ENCODE measurements around the gene ASB13.

ASB13 gene

GRCh38 chr10:5670662-5671375, 4.4 kb upstream of the ASB13 start:
- no peak for DNase-seq (ENCODE audit: low read depth)
- no peak for TF ChIP-seq CTCF (conservative IDR thresholded peaks at IDR 0.05; ENCODE audit: low read depth, low read length)
- H3K4me3 ChIP-seq (ENCODE audit: low read length): no peak overlapping the region

GRCh38 chr10:5669604-5670003, 3.2 kb upstream of the ASB13 start:
- DNase-seq (ENCODE audit: low read depth): no peak

DNA sequence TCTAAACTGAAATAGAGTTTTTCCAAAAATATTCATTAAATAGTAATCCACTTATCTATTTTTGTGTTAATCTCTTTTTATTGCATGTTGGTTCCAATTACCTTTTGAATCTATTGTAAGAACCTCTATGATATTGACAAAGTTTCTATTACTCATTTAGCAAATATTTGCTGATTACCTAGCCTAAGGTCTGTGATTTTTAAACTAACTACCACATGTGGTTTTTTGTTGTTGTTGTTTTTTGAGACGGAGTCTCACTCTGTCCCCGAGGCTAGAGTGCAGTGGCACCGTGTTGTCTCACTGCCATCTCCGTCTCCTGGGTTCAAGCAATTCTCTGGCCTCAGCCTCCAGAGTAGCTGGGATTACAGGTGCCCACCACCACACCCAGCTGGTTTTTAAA, 2.0 kb upstream of the ASB13 start:
- no peak overlapping the region for H3K4me3 ChIP-seq (ENCODE audit: low read length)
- TF ChIP-seq CTCF (conservative IDR thresholded peaks at IDR 0.05; ENCODE audit: low read depth, low read length): no peak
- DNase-seq (ENCODE audit: low read depth): no peak

More at GRCh38 chr10:5669604-5670003, 3.2 kb upstream of the ASB13 start:
- H3K4me3 ChIP-seq (ENCODE audit: low read length): no peak overlapping the region
- TF ChIP-seq CTCF (conservative IDR thresholded peaks at IDR 0.05; ENCODE audit: low read depth, low read length): no peak

DNA sequence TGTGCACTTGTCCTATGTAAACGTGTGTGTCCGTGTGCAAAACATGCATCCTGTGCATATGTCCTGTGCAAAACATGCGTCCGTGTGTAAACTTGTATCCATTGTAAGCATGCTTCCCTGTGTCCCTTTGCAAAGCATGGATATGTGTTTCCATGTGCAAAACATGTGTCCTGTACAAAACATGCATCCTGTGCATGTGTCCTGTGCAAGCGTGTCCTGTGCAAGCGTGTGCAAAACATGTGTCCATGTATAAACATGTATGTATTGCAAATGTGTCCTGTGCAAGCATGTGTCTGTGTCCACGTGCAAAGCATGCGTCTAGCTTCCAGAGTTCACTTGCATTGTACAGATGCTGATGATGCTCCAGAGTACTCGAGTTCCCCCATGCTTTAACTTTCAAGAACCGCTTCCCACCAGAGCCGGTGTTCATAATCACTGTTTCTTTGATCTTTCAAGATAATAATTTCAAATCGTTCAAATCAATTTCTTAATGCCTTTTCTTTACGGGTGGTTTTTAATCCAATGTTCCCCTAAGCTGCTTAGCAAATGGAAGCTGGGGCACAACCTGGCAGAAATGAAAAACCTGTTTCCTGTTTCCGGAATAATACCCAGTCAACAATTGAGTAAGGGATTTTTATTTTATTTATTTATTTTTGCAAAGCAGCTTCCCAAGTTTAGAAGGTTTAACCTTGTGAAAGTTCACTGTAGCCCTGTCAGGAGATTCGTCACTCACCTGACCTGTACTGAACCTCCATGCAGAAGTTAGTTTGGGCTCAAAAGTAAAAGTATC, 641 bp upstream of the ASB13 start:
- no peak for TF ChIP-seq CTCF (conservative IDR thresholded peaks at IDR 0.05; ENCODE audit: low read depth, low read length)
- peak overlapping the region; percentile 71 for H3K4me3 ChIP-seq (ENCODE audit: low read length)
- no peak for DNase-seq (ENCODE audit: low read depth)

- TF ChIP-seq CTCF (conservative IDR thresholded peaks at IDR 0.05; ENCODE audit: low read depth, low read length): no peak
- H3K4me3 ChIP-seq (ENCODE audit: low read length): peak overlapping the region; percentile 73
Measured at GRCh38 chr10:5665373-5666007, 905 bp downstream of the ASB13 start.

DNA sequence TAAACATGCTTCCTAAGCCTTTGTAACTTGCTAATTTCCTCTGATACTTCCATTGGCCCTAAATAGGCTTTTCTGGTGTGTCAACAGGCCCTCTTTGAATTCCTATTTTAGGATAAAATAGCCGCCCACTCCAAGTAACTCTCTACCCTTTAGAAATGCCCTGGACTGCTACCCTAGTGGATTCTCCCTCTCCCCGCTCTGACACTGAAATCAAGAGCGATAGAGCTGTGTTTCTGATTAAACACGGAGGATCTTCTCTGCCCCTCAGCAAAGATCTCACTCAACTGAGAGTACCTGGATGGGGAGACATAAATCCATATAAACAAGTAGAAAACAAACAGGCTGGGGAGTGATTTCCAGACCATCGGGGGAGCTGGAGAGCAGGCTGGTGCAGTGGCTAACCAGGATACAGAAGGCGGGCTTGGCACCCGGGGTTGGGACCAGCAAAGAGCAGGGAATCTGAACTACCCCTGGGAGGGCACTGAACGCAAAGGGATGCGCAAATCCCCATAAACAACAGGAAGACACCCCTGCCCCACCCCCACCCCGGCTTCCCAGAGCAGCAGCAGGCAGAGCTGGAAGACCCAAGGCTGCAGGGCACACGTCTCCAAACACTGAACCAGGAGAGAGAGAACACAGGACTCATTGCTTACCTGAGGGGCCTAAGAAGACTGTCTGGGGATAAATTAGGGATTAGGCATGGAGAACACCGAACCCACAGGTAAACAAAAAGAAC, 2.5 kb downstream of the ASB13 start:
- peak overlapping the region; percentile 11 for H3K4me3 ChIP-seq (ENCODE audit: low read length)
- no peak for DNase-seq (ENCODE audit: low read depth)
- TF ChIP-seq CTCF (conservative IDR thresholded peaks at IDR 0.05; ENCODE audit: low read depth, low read length): peak; percentile 37

More at GRCh38 chr10:5665373-5666007, 905 bp downstream of the ASB13 start:
- DNase-seq (ENCODE audit: low read depth): no peak

Measured in retinal pigment epithelial cell (primary cell).